Embryonic facial prominence (tissue), 1 donor: ENCODE measurements around the gene ABHD6.

ENCODE experiments used
- DNase-seq: peaks from one replicate; pipeline ENCODE4 v3.0.0-alpha.2; 2016; ENCODE audit errors: extremely low spot score

ABHD6 gene

GRCh38 chr3:58342676-58343075, 105.1 kb downstream of the ABHD6 start:
- DNase-seq = no peak
